HG03064 (cell line): ENCODE measurements around the gene CACNA2D1.

Source experiments
- ATAC-seq: cut with Tn5 transposase; IDR thresholded peaks from one replicate; pipeline ENCODE4 v1.9.1; 2021; ENCODE audit warnings: low read depth; ENCODE audit not compliant: unreplicated experiment

The CACNA2D1 gene

GRCh38 chr7:82358009-82358578, 85.5 kb downstream of the CACNA2D1 start:
- ATAC-seq: no peak

- no peak for ATAC-seq
Observed at GRCh38 chr7:82348251-82348650, 95.3 kb downstream of the CACNA2D1 start.

GRCh38 chr7:82347808-82348207, 95.8 kb downstream of the CACNA2D1 start:
- no peak for ATAC-seq

GRCh38 chr7:82345886-82346285, 97.7 kb downstream of the CACNA2D1 start:
- ATAC-seq: no peak

GRCh38 chr7:82343716-82344115, 99.9 kb downstream of the CACNA2D1 start:
- no peak for ATAC-seq

- no peak for ATAC-seq
Observed at GRCh38 chr7:82339958-82340357, 103.6 kb downstream of the CACNA2D1 start.

GRCh38 chr7:82335927-82336326, 107.7 kb downstream of the CACNA2D1 start:
- no peak for ATAC-seq

- ATAC-seq: no peak
Observed at GRCh38 chr7:82335001-82335400, 108.6 kb downstream of the CACNA2D1 start.

GRCh38 chr7:82331234-82331633, 112.3 kb downstream of the CACNA2D1 start:
- ATAC-seq: no peak

GRCh38 chr7:82330706-82331215, 112.8 kb downstream of the CACNA2D1 start:
- ATAC-seq: no peak

GRCh38 chr7:82327898-82328297, 115.7 kb downstream of the CACNA2D1 start:
- ATAC-seq: no peak

GRCh38 chr7:82325416-82325815, 118.2 kb downstream of the CACNA2D1 start:
- no peak for ATAC-seq

GRCh38 chr7:82323806-82324205, 119.8 kb downstream of the CACNA2D1 start:
- ATAC-seq: no peak

- no peak for ATAC-seq
Observed at GRCh38 chr7:82319674-82320118, 123.9 kb downstream of the CACNA2D1 start.

GRCh38 chr7:82318786-82319185, 124.8 kb downstream of the CACNA2D1 start:
- ATAC-seq: no peak

GRCh38 chr7:82317760-82318159, 125.8 kb downstream of the CACNA2D1 start:
- no peak for ATAC-seq

- no peak for ATAC-seq
Observed at GRCh38 chr7:82317257-82317721, 126.3 kb downstream of the CACNA2D1 start.

- ATAC-seq: no peak
Observed at GRCh38 chr7:82313269-82313668, 130.3 kb downstream of the CACNA2D1 start.

- ATAC-seq: no peak
Observed at GRCh38 chr7:82312646-82313045, 130.9 kb downstream of the CACNA2D1 start.

- no peak for ATAC-seq
Observed at GRCh38 chr7:82305347-82306005, 138.1 kb downstream of the CACNA2D1 start.

- no peak for ATAC-seq
Observed at GRCh38 chr7:82294865-82295264, 148.7 kb downstream of the CACNA2D1 start.

GRCh38 chr7:82294382-82294784, 149.2 kb downstream of the CACNA2D1 start:
- no peak for ATAC-seq
